NCI-H526 treated with DMSO at 0.1 percent for 48 hours (cell line): Measurements from ENCODE around the gene AP3B1.

Experiments
- DNase-seq: peaks from one replicate; lab custom pipeline; 2025; lab: John Stamatoyannopoulos, UW

AP3B1 gene

DNA sequence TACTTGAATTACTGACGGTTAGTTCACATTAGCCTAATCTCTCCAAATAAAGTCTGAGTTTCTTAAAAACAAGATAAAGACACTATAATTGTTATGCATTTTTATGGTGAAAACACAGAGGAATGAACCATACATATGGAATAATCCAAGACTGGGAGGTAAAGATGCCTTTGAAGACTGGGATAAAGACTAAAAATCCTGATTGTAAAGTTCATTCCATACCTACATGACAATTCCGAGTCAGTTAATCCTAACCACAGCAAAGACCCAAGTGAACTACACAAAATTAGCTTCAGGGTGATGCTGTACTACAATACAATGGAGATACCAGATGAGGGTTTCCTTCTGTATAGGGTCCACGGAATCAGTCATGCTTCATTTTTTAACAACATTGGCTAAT is 6.3 kb downstream of the AP3B1 start:
- no peak for DNase-seq

GRCh38 chr5:78287833-78288232 is 6.7 kb downstream of the AP3B1 start:
- DNase-seq = no peak

DNA sequence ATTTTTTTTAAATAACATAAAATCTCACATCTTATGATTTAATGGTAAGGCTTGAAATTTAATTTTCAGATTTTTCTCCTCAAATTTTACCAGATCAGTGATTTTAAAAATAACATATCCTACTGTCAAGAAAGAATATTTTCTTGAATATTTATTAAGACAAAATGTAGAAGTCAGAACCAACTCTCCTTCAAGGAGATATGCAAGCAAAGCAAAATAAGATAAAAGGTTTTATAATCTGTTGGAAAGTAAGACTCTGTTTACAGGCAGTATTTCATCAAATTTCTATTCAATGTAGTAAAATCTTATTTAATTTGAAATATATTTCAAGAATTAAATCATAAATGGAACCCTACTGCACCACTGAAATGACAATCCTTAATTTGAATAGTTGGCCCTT is 7.3 kb downstream of the AP3B1 start:
- DNase-seq = no peak

GRCh38 chr5:78286290-78286689 is 8.2 kb downstream of the AP3B1 start:
- no peak for DNase-seq

DNA sequence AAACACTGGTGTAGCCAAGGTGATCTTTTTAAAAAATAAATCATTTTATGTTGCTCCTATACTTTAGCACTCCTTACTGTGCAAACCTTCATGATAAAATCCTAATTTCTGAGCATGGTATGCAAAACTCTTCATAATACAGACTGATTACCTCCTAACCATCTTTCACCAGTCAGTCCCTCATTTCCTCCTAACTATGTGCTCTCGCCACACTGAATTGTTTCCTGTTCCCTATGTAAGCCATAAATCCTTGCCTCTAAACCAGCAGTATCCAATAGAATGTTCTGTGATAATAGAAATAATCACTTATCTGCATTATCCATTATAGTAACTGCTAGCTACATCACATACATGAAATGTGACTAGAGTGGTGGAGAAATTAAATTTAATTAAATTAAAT is 10.7 kb downstream of the AP3B1 start:
- DNase-seq = no peak

- DNase-seq = no peak
These were observed 11.4 kb downstream of the AP3B1 start for GRCh38 chr5:78283105-78283504.

- DNase-seq = no peak
These were observed 14.2 kb downstream of the AP3B1 start for GRCh38 chr5:78280261-78280660.

- DNase-seq = no peak
These were observed 15.3 kb downstream of the AP3B1 start for GRCh38 chr5:78279194-78279593.

GRCh38 chr5:78277715-78278114 is 16.8 kb downstream of the AP3B1 start:
- no peak for DNase-seq

DNA sequence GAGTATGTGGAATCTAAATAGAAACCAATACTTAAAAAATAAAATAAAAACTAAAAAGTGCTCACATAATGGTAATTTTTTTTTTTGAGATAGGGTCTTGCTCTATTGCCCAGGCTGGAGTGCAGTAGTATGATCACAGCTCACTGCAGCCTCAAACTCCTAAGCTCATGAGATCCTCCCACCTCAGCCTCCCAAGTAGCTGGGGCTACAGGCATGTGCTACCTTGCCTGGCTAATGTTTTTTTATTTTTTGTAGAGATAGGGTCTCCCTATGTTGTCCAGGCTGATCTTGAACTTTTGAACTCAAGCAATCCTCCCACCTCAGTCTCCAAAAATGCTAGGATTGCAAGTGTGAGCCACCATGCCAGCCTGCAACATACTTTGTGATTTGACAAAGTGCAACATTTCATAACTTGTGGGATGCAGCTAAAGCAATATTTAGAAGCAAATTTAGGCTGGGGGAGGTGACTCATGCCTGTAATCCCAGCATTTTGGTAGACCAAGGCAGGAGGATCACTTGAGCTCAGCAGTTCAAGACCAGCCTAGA is 18.4 kb downstream of the AP3B1 start:
- DNase-seq = no peak

GRCh38 chr5:78274540-78275197 is 19.8 kb downstream of the AP3B1 start:
- DNase-seq = no peak

GRCh38 chr5:78273436-78273835 is 21.1 kb downstream of the AP3B1 start:
- no peak for DNase-seq

DNA sequence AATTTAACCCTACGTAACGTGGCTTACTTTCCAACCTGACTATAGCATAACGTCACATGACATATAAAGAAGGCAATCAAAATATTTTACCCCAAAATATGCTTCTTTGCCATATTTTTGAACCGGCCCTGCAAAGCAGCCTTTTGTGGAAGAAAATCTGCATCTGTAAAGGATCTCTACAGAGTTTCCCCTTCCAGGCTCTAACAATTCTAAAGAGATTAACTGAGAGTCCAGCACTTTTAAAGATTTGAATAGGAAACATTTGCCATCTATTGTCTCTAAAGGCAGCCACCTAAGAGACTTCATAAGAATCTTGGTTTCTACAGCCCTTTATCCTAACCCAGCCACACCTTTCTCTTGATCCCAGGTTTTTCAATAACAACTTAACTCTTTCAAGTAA is 22.7 kb downstream of the AP3B1 start:
- no peak for DNase-seq

- peak; percentile 24 for DNase-seq
These were observed 25.3 kb downstream of the AP3B1 start for GRCh38 chr5:78269088-78269703.

DNA sequence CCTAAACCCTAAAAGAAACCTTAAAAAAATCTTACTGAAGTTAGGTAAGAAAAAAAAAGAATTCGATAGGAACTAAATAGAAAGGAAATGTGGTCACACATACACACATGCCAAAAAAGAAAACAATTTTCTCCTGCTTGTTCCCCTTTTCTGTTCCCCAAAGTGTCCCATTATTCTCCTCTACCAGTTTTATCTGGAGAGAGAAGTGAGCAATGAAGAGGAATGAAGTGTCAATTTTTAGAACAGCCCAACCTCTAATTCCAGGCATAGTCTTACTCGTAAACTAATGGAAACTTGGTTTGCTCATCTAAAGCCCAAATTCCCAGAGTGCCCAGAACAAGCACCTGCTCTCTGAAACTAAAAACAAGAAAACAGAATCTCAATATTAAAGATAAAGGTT is 26.1 kb downstream of the AP3B1 start:
- DNase-seq = no peak

DNA sequence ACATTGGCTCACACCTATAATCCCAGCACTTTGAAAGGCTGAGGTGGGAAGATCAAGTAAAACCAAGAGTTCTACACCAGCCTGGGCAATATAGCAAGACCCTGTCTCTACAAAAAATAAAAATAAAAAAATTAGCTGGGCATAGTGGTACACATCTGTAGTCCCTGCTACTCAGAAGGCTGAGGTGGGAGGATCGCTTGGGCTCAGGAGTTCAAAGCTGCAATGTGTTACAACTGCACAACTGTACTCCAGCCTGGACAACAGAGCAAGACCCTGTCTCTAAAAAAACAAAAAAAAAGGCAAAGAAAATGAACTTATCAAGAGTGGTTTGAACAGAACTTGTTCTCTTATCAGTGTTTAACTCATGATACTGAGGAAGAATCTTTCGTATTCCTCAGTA is 29.3 kb downstream of the AP3B1 start:
- DNase-seq = no peak

GRCh38 chr5:78264600-78264999 is 29.9 kb downstream of the AP3B1 start:
- DNase-seq = no peak

DNA sequence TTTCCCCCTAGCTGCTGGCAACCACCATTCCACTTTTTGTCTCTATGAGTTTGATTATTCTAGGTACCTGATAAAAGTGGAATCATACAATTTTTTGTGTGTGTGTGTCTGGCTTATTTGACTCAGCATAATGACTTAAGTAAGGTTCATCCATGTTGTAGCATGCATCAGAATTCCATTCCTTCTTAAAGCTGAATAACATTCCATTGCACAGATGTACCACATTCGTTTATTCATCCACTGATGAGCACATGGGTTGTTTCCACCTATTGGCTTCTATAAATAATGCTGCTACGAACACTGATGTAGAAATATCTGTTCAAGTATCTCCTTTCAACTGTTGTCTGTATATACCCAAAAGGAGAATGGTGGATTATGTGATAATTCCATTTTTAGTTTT is 33.7 kb downstream of the AP3B1 start:
- no peak for DNase-seq

- no peak for DNase-seq
These were observed 41.3 kb downstream of the AP3B1 start for GRCh38 chr5:78253201-78253600.

GRCh38 chr5:78252715-78253114 is 41.8 kb downstream of the AP3B1 start:
- no peak for DNase-seq

GRCh38 chr5:78251663-78252284 is 42.7 kb downstream of the AP3B1 start:
- DNase-seq = no peak

DNA sequence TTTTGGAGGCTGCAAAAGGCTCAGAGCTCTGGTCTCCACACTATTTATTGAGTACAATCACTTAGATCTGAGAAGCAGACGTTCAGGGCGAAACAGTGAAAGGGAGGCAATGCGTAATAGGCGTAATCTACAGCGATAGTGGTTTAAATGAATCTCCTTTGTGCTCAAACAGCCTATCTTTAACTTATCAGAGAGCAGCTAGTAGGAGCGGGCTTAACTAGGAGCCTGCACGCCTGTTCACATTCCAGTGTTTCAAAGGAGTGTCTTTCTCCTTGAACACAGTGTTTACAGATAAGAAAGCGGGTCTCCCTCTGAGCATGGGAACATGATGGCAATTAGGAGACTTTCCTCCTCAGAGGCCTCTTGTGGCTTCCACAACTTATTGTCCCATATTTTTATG is 49.4 kb downstream of the AP3B1 start:
- no peak for DNase-seq

GRCh38 chr5:78243639-78244038 is 50.9 kb downstream of the AP3B1 start:
- no peak for DNase-seq
